ENCODE measurements around the gene PLA2G4D.

PLA2G4D gene

DNA sequence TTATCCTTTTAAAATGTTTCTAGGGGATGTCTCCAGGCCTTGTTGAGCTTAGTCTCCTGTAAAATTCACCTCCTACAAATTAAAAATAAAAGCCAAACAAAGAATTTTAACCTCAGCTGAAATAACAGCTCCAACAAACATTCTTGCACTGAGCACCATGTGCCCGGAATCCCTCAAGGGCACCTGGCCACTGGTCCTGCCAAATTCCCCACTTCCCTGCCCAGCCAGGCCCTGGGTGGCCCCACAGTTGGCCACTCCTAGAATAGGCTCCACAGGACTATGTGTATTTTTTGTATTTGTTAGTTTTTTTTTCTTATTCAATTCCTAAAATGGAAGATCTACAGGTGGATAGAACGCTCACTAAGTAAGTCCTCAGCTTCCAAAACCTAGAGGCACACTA is 40.4 kb downstream of the PLA2G4D start:
- DNase-seq (ENCODE audit: low read depth): no peak

DNA sequence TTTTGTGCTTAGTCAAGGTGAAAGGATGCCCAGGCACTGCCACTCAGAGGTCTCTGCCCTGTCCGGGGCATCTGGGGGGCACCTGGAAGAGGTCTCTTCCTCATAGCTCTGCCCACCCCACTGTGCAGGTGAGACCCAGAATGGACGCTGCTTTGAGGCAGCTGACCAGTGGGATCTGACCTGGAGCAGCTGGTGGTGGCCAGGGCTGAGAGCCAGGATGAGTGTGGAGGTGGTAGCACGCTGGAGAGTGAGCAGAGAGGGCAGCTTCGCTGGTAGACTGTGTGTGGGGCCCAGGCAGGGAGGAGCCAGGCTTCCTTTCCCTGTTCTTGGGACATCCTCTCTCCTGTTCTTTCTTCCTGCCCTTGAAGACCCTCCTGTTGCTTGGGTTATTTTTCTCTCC is 41.4 kb downstream of the PLA2G4D start:
- no peak for DNase-seq (ENCODE audit: low read depth)

DNA sequence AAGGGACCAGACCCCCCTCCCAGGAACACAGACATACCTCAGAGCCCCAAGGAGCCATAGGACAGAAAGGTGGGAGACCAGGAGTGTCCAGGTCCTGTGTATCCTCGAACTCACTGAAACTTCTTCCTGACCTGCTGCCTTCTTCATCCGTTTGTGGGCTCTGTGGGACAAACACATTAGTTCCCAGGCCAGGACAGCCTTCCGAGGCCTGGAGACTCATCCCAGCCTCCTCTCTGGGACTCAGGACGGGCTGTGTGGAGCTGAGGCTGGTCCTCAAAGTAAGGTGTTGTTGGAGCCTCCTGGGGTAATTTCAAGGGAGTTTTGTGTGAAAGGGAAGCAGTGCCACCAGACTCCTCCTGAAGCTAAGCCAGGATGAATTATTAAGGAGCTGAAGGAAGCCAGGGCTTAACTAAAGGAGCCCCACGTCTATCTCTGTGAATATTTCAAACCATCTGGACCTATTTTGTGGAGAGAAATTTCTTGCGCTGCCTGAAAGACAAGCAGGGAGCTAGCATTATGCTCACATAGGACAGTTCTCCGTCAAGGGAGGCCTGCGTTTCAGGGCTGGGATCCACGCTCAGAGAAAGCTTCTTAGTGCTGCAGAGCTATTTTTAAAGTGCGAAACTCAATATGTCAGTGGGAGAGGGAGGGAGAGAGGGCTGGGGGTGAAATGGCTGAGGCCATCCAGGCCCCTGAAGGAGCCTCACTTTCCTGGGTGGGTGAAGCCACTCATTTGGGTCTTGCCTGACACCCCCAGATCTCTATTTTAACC is 43.7 kb downstream of the PLA2G4D start:
- DNase-seq (ENCODE audit: low read depth): no peak

DNA sequence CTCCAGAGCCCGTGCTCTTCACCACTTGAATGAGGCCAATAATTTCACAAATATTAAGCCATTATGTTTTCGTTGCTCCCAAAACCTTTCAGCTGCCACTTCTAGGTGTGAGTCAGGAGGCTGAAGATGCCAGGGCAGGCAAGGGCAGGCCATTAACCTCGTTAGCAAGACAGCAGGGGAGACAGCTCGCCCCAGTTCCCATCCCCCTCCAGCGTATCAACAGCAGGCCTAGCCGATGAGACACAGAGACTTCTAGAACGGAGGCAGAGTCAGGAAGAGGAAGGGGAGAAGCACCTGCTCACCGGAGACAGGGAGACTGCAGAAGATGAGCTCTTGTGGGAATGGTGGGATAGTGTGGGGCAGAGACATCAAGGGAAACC is 45.6 kb downstream of the PLA2G4D start:
- no peak for DNase-seq (ENCODE audit: low read depth)

DNA sequence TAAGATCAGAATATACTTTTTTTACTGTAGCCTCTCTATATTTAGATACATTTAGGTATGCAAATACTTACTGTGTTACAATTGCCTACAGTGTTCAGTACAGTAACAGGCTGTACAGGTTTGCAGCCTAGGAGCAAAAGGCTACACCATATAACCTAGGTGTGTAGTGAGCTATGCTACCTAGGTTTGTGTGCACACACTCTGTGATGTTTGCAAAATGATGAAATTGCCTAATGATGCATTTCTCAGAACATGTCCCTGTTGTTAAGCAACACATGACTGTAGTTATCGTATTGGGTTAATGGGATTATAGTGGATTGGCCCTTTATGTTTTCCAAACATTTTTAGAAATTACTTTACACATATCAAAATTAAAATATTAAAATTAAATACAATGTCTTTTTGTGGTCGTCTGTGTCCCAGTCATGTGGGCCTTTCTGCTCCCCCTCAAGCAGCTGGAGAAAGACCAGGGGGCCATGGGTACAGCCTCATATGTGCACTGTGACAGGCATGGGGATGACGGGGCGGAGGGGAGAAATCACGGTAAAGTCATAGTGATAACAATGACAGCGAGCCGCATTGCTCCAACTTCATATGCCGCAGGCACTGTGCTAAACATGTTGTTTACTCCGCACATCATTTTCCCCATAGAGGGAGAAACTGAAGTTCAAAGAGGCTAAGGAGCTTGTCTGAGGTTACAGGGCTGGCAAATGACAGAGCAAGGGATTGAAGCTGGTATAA is 46.1 kb downstream of the PLA2G4D start:
- no peak for DNase-seq (ENCODE audit: low read depth)

DNA sequence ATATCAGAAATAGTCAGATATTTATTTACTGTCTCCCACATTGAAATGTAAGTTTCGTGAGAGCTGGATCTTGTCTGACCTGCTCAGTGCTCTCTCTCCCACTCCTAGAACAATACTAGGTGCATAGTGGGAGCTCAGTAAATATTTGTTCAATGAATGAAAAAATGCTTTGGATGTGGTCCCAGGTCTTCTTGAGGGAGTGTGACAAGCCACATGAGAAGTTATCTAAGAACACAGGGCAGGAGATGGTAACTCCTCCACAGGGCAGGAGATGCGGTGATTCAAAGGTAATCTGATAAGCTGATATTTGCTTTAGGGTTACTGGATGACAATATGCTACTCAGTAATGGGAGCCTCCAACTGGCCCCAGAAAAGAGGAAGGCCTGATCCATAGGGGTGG is 47.8 kb downstream of the PLA2G4D start:
- no peak for DNase-seq (ENCODE audit: low read depth)

DNA sequence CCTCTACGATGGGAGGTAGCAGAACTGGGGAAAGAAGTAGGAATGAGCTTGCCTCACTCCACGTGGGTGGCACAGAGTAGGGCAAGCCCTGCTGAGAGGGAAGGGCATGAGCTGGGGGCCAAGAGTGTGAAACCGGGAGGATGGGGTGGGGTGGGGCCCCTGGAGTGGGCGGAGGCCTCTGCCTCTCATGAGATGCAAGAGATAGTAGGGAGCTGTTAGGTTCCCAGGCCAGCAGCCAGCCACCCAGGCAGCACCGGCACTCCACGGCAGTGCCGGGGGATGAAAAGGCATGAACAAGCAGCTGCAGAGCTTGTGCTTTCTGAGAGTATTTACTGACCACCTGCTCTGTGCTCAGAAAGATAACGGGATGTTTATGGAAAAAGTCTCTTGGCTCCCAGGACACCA is 49.1 kb downstream of the PLA2G4D start:
- DNase-seq (ENCODE audit: low read depth): no peak

DNA sequence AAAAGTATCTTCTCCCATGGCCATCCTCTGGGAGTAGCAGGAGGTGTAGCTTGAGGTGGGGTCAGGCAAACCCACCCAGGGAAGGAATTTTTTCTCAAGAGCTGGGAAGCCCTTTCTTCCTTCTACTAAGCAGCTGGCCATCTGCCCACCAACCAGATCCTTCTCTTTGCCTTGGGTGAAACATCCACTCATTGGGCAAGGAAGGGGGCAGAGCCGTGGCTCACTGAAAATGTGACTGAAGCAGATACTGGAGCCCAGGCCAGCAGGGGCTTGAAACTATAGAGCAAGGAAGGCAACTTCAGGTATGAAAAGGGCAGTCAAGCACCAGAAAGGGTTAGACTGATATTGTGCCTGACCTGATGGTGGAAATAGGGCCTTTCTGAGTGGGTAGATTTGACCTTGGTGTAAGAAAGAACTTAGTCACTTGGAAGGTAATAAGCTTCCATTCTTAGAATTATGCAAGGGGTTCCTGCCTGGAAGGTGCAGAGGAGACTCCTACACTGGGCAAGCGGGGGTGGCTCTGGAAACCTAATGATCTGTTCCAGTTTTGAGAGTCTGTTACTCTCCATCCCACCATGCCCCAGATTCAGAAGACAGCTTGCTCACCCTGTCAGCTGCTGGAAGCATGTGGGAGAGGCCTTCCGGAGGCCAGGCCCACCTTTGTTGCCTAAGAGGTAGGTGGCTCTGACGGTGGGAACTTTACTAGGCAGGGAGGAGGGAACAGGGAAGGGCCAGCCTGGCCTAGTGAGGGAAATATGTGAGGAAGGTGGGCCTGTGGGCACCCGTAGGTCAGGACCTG is 51.6 kb downstream of the PLA2G4D start:
- DNase-seq (ENCODE audit: low read depth): no peak

DNA sequence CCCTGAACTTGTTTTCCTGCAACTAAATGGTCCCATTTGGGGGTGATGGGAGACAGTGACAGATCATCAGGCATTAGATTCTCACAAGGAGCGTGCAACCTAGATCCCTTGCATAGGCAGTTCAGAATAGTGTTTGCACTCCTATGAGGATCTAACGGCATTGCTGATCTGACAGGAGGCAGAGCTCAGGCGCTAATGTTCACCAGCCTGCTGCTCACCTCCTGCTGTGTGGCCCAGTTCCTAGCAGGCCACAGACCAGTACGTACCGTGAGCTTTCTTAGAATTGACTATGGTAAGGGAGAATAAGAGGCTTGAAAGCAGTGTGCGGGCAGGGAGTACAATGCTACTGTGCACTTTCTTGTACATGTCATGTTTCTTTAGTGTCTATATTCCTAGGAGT is 56.0 kb downstream of the PLA2G4D start:
- DNase-seq (ENCODE audit: low read depth): no peak

DNA sequence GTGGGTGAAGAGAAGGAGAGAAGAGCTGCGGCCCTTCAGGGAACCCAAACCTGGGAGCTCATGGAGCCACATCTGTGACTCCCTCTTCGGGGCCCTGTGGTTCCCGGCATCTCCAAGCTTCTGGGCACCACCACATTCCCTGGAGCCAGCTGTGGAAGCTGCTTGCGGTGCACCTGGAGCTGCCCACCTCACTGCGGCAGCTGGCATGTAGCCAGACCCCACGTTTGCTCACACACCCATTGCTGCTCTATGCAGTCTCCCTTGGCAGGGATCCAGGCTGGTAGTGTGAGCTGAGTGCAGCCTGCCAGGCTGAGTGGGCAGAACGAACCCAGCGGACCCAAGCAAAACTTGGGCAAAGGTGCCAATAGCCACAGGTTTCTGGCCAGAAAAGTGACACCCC is 56.7 kb downstream of the PLA2G4D start:
- no peak for DNase-seq (ENCODE audit: low read depth)

DNA sequence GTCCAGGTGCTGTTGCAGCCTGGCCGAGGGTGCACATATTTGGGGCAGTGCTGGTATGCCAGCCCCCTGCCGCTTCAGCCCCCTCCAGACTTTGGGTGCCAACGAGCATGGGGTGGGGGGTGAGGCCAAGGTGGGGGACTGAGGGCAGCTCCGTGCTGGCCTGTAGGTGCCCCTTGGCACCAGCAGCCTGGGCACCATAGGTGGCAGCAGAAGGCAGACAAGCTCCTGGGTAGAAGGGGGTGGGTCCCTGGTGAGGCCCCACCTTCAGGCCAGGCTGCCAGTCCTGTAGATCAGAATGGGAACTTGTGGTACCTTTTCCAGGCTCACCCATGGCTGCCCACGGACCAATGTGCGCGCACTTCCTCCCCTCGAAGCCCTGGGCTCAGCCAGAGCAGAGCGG is 57.4 kb downstream of the PLA2G4D start:
- DNase-seq (ENCODE audit: low read depth): no peak

DNA sequence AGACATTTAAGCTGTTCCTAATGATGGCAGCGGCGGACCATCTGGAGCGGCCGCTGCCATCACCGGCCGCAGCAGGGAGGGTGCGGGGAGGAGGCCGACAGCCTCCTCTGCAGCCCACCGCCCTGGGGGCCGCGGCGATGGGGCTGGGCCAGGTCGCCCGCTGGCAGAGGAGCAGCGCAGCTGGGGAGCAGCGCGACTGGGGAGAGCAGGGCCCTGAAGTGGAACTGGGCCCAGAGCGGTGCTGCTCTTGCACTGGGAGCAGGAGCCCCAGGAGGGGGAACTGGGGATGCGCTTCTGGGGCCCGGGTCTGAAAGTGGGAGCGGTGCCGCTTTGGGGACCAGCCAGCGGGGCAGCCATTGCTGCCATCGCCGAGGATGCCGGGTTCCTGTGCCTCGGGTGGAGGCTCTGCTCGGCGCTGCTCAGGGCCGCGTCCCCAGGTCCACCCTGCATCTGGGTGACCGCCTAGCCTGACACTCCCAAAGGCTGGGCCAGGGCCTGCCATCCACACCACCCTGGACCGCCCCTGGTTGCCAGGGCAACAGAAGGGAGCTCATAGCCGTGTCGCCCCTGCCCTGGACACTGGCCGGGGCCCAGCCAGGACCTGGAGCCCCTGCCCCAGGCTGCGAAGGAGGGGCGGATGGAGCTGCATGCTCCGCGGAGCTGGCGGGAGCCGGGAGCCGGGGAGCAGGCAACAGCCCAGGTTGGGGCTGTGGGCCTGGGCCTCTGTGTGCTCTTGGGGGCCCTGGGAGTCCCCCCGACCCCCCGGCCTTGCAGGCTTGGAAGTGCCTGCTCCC is 58.1 kb downstream of the PLA2G4D start:
- no peak for DNase-seq (ENCODE audit: low read depth)

DNA sequence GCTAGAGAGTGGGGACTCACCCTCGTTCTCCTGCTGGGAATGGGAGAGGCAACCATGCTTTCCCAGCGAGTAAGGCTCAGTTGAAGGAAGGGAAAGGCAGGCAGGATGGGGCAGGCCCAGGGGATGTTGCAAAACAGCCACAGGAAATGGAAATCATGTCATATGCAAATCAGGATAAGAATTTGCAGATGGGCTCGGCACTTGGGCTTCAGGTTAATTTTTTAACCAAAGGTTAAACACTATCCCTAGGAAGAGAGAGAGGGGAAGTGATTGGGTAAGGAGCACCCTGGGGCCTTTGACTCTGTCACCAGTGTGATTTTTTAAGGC is 59.0 kb downstream of the PLA2G4D start:
- DNase-seq (ENCODE audit: low read depth): no peak

DNA sequence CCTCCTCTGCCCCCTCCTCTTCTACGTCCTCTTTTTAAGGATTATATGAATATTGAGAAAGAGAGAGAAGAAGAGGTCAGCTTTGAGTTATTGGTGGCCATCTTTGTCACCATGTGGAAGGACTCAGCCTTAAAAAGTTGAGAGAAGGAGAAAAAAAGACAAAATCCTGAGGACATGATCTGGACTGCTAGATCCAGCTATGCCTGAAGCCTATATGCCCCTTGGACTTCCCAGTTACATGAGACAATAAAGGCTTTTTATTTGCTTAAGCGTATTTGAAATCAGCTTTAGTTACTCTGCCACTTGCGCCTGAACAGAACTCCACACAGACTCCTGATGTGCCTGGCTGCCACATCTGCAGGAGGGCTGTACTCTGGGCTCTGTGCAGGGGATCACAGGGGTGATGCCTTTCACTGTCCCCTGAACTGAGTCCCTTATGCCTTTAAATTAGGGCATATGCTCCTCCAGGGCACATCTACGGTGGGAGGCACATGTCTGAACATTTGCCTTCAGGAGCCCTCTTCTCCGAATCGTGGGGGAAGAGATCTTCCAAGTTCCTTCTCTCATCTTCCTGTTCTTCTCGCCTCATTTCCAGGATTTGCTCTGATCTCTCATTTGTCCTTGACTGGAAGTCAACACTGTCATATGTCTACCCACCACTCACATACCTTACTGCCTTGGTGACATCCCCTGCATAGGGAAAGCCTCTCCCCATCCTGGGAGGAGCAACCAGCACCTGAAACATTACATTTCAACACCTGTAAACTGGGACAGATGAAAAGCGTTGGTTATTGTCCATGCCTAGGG is 59.5 kb downstream of the PLA2G4D start:
- DNase-seq (ENCODE audit: low read depth): no peak

DNA sequence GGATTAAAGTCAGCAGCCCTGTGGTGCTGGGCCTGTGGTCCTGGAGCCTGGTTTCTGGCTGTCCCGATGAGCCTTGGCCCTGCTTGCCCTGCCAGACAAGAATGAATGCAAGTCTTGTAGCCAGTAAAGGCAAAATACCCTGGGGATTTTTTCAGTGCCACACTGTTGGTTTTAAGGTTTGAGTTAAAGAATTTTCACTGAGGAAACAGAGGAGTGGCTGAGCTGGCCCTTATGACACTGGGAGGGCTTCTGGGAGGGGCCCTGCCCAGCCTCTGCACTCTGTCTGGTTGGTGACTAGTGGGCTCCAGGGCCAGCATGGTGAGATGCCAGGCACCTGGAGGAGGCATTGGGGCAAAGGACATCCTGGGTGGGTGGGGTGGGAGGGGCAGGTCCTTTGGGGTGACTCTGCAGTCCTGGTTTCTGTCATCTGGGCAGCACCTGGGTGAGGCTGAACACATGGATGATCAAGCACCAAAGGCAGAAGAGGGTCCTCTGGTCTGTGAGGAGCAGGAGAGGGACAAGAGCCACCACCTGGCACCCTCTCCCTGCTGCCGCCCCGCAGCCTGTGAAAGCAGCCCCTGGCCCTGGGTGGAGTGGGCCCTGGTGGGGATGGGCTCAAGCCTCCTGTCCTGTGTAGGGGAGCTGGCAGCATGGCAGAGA is 61.0 kb downstream of the PLA2G4D start:
- DNase-seq (ENCODE audit: low read depth): no peak

DNA sequence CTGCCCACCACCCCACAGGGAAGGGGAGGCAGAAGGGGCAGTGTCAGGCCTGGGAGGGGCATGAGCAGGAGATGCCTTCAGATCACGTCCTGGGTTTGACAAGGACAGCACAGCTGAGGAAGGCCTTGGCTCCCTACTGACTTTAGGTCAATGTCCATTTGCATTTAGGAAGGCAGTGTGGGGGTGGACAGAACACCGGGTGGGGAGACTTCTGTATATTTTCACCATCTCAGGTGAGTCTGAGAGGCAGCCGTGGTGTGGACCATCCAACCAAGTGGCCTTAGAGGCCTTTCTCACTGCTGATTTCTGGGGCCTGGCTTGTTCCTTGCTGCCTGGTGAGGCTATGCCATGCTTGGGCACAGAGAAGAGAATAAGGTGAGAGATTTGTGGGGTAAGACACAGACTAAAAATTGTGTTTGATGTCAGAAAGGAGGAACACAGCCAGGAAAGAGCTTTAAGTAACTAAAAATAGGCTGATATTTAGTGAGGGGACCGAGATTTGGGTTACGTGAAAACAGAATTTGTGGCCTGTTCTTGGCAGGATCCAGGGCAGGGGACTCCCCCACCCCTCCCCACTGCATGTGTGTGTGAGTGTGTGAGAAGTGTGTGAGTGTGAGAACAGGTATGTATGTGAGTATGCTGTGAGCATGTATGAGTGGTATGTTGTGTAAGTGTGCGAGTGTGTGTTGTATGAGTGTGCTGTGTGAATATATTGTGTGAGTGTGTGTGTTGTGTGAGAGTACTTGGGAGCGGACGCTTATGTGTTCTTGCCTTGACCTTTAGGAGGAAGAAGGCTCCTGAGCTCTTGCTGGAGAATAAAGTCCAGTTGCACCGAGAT is 61.8 kb downstream of the PLA2G4D start:
- no peak for DNase-seq (ENCODE audit: low read depth)

DNA sequence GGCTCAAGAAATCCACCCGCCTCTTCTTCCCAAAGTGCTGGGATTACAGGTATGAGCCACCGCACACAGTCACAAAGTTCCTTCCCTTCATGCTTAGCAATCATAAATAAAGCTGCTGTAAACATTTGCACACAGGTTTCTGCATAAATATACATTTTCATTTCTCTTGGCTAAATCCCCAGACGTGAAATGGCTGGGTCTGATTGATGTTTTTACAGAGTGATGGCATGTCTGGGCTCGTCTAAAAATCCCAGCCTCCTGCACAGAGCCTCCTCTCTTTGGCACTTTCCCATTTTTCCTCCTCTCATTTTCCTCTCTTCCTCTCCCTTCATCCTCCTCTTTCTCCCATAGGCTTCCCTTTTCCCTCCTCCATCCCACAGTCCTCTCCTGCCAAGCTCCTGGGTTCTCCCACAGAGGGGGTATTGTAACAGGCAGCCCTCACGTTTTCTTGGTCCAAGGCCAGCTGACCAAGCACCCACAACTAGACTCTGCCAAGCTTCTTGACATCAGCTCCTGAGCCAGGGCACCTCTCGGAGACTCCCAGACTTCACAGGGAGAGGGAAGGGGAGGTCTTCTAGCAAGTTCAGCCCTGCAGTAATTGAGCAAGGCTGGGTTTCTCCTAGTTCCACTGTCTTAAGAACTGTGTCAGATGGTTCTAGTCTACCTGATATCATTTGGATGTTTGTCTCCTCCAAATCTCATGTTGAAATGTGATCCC is 63.0 kb downstream of the PLA2G4D start:
- DNase-seq (ENCODE audit: low read depth): no peak

DNA sequence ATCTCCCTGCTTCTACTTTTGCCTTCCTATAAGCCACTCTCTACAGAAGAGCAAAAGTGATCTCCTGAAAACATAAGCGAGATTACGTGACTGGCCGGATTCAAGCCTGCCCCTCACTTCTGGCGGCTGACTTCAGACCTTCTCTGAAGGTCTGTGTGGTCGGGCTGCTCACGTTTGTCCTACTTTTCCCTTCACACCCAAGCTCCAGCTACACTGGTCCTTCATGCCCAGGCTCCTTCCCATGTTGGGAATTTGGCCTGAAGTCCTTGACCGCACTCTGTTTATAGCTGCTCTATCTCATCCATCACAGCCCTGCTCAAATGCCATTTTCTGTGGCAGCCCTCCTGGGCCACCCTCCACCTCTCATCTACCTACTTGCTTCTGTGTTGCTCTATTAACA is 66.8 kb downstream of the PLA2G4D start:
- no peak for DNase-seq (ENCODE audit: low read depth)

DNA sequence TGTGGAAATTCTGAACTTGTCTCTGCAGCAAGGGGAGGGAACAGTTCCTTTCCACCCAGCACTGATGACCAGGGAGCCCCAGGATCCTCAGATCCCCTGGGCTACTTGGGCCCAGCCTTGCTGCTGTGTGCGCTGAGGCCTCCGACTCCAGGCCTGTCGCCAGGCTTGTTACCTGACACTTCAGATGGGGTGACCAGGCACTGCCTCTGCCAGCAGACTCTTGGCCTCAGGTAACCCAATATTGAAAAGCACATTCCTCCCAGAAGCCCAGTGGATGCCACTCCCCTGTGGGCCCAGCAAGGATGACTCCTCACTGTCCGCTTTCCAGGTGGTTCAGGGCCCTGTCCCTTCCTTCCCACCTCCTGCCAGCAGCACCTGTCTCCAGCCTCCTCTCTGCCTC is 70.1 kb downstream of the PLA2G4D start:
- no peak for DNase-seq (ENCODE audit: low read depth)

All from activated T-cell treated with anti-CD3 and anti-CD28 coated beads for 48 hours (primary cell).